Caco-2 (cell line): Measurements from ENCODE around the gene LSM10. TPM values are rescaled to one million over a fixed set of nuclear protein-coding genes. Genes with fewer than 3 reads are reported as not detected.

ENCODE experiments used
- BruUV-seq: library from RNA; stranded (reverse); fragments of 400-500 nt; replicated peaks from 2 replicates; lab custom pipeline; 2021; lab: Mats Ljungman, UMichigan
- CTCF ChIA-PET: fragments of 300-600 bp; sonication (Branson Sonifier 250); formaldehyde crosslinking; loops from one replicate; lab custom pipeline; 2022; ENCODE audit warnings: antibody characterized with exemption; lab: Charles Lee
- POLR2A ChIA-PET: fragments of 300-600 bp; sonication (Branson Sonifier 250); formaldehyde crosslinking; loops from one replicate; lab custom pipeline; 2022; ENCODE audit warnings: antibody characterized with exemption; lab: Charles Lee
- DNase-seq, 2 experiments: peaks; one replicate each; pipeline versions ENCODE4 v3.0.0 to v3.0.0-alpha.2; 2020 to 2022
- H3K27me3 ChIP-seq: replicated peaks from 2 replicates; pipeline ENCODE4 v1.6.0; 2011; ENCODE audit warnings: low read length; ENCODE audit not compliant: control insufficient read depth, insufficient read depth
- H3K36me3 ChIP-seq: 2 replicates; pipeline ENCODE4 v1.5.1; 2011; ENCODE audit warnings: low read length; ENCODE audit not compliant: control insufficient read depth, insufficient read depth
- H3K4me1 ChIP-seq: fragments of 250-450 bp; sonication (Bioruptor Pico); 2 replicates; pipeline ENCODE4 v1.5.1; 2020; ENCODE audit warnings: mild to moderate bottlenecking
- H3K4me3 ChIP-seq: 2 replicates; pipeline ENCODE4 v1.5.1; 2011; ENCODE audit warnings: low read depth, mild to moderate bottlenecking, control low read depth, low read length
- H3K9me3 ChIP-seq: fragments of 250-450 bp; sonication (Bioruptor Pico); 2 replicates; pipeline ENCODE4 v1.5.1; 2020; ENCODE audit warnings: mild to moderate bottlenecking, moderate library complexity
- H3K27ac Mint-ChIP-seq: one replicate; pipeline ENCODE4 v1.8.0; 2022; ENCODE audit warnings: mixed read lengths; ENCODE audit not compliant: unreplicated experiment
- H3K27me3 Mint-ChIP-seq: one replicate; pipeline ENCODE4 v1.8.0; 2022; ENCODE audit warnings: mixed read lengths; ENCODE audit not compliant: insufficient read depth, unreplicated experiment
- H3K36me3 Mint-ChIP-seq: one replicate; pipeline ENCODE4 v1.8.0; 2022; ENCODE audit warnings: mild to moderate bottlenecking, mixed read lengths; ENCODE audit not compliant: insufficient read depth, unreplicated experiment
- H3K4me1 Mint-ChIP-seq: one replicate; pipeline ENCODE4 v1.8.0; 2022; ENCODE audit warnings: low read depth, mixed read lengths; ENCODE audit not compliant: unreplicated experiment
- H3K4me3 Mint-ChIP-seq: one replicate; pipeline ENCODE4 v1.8.0; 2022; ENCODE audit warnings: mild to moderate bottlenecking, moderate library complexity, mixed read lengths; ENCODE audit not compliant: unreplicated experiment
- H3K9me3 Mint-ChIP-seq: one replicate; pipeline ENCODE4 v1.8.0; 2022; ENCODE audit warnings: mixed read lengths; ENCODE audit not compliant: unreplicated experiment
- CTCF ChIP-seq, 2 experiments: fragments of 200-600 bp in 1 of 2; IDR thresholded peaks; 1 replicate in 1 of 2; 2 replicates in 1 of 2; pipeline versions ENCODE4 v1.5.1 to v1.8.0; 2011 to 2022; ENCODE audit warnings: antibody characterized with exemption in 1 of 2, control low read depth in 1 of 2, inconsistent platforms in 1 of 2, low read depth in 1 of 2, low read length in 1 of 2, mild to moderate bottlenecking in 1 of 2, moderate library complexity in 1 of 2; ENCODE audit not compliant: insufficient read depth in 1 of 2, severe bottlenecking in 1 of 2, unreplicated experiment in 1 of 2
- intact Hi-C: fragments of 100-400 bp; cut with micrococcal nuclease; formaldehyde crosslinking; loops from one replicate; pipeline ENCODE4 v1.10.0; 2022; ENCODE audit not compliant: unreplicated experiment
- total RNA-seq: library from RNA; stranded (reverse); gene quantifications from 2 replicates; pipeline ENCODE4 v1.2.3, GENCODE V29; 2022

LSM10 gene
- total RNA-seq, 1 experiment from 2014 or later: 20.7 TPM

- H3K27me3 Mint-ChIP-seq: no peaks in the 10 kb centered on the region
- no peaks in the 10 kb centered on the region for H3K4me1 Mint-ChIP-seq
- H3K27ac Mint-ChIP-seq: no peak overlapping the region
- no peaks in the 10 kb centered on the region for H3K9me3 Mint-ChIP-seq
- H3K36me3 Mint-ChIP-seq: peaks cover 17% of the 10 kb centered on the region
- TF ChIP-seq CTCF (IDR thresholded peaks at IDR 0.05; ENCODE audit: insufficient read depth in 1 of 2, low read depth in 1 of 2, low read length in 1 of 2, severe bottlenecking in 1 of 2, unreplicated experiment in 1 of 2): no peak
- Histone ChIP-seq H3K27me3 (no peaks in the 10 kb centered on the region), H3K36me3 (0 out of 2 replicates have a peak, but pooled peaks cover 1% of the 10 kb centered on the region), H3K4me1 (no peaks in the 10 kb centered on the region), H3K9me3 (no peaks in the 10 kb centered on the region), H3K4me3 (no peak overlapping the region)
- CTCF ChIA-PET: no interaction called here
- H3K4me3 Mint-ChIP-seq: no peak overlapping the region
- intact Hi-C loops: no loop called here
- no TSS peak for BruUV-seq
- POLR2A ChIA-PET: interaction anchor here (0.6 kb wide), 1 partner anchor 75 kb away, joined by 5 read pairs; no protein-coding TSS in a partner anchor
- DNase-seq: no peak
Measured at GRCh38 chr1:36351227-36351977, 46.3 kb downstream of the LSM10 start.

GRCh38 chr1:36350659-36351226 lies 47.0 kb downstream of the LSM10 start:
- Histone ChIP-seq H3K4me1 (no peaks in the 10 kb centered on the region), H3K27me3 (no peaks in the 10 kb centered on the region), H3K9me3 (no peaks in the 10 kb centered on the region), H3K4me3 (no peak overlapping the region), H3K36me3 (0 out of 2 replicates have a peak, but pooled peaks cover 1% of the 10 kb centered on the region)
- POLR2A ChIA-PET: interaction anchor here (0.6 kb wide), 1 partner anchor 74 kb away, joined by 5 read pairs; no protein-coding TSS in a partner anchor
- CTCF ChIA-PET: interaction anchor here (1.3 kb wide), 1 partner anchor 18 kb away, joined by 3 read pairs; no protein-coding TSS in a partner anchor
- no peaks in the 10 kb centered on the region for H3K4me1 Mint-ChIP-seq
- DNase-seq: no peak
- intact Hi-C loops: no loop called here
- no peak overlapping the region for H3K27ac Mint-ChIP-seq
- no peaks in the 10 kb centered on the region for H3K9me3 Mint-ChIP-seq
- no TSS peak for BruUV-seq
- no peak for TF ChIP-seq CTCF (IDR thresholded peaks at IDR 0.05; ENCODE audit: insufficient read depth in 1 of 2, low read depth in 1 of 2, low read length in 1 of 2, severe bottlenecking in 1 of 2, unreplicated experiment in 1 of 2)
- H3K4me3 Mint-ChIP-seq: no peak overlapping the region
- H3K36me3 Mint-ChIP-seq: peaks cover 17% of the 10 kb centered on the region
- H3K27me3 Mint-ChIP-seq: no peaks in the 10 kb centered on the region

- BruUV-seq: no TSS peak
- peaks cover 17% of the 10 kb centered on the region for H3K36me3 Mint-ChIP-seq
- H3K9me3 Mint-ChIP-seq: no peaks in the 10 kb centered on the region
- no peak for DNase-seq
- ChIA-PET POLR2A (no interaction called here), CTCF (interaction anchor here (1.3 kb wide), 1 partner anchor 19 kb away, joined by 3 read pairs; no protein-coding TSS in a partner anchor)
- Histone ChIP-seq H3K4me3 (no peak overlapping the region), H3K27me3 (no peaks in the 10 kb centered on the region), H3K9me3 (no peaks in the 10 kb centered on the region), H3K4me1 (no peaks in the 10 kb centered on the region), H3K36me3 (no peaks in the 10 kb centered on the region)
- H3K4me3 Mint-ChIP-seq: no peak overlapping the region
- intact Hi-C loops: no loop called here
- no peaks in the 10 kb centered on the region for H3K4me1 Mint-ChIP-seq
- TF ChIP-seq CTCF (IDR thresholded peaks at IDR 0.05; ENCODE audit: insufficient read depth in 1 of 2, low read depth in 1 of 2, low read length in 1 of 2, severe bottlenecking in 1 of 2, unreplicated experiment in 1 of 2): no peak
- no peak overlapping the region for H3K27ac Mint-ChIP-seq
- no peaks in the 10 kb centered on the region for H3K27me3 Mint-ChIP-seq
Measured at GRCh38 chr1:36349839-36350238, 47.9 kb downstream of the LSM10 start.
